AG09319 (cell line): ENCODE data around the gene CGREF1.
A peak's percentile ranks its signal among the peaks of the same experiment; 100 is the strongest.
"Not testable (repeated sequence)": the region's sequence is repeated elsewhere in the genome, so short reads cannot be mapped to it uniquely, and the experiment has no call there.

Experiments
- DNase-seq: peaks from one replicate; pipeline ENCODE4 v3.0.0-alpha.2; 2010; ENCODE audit warnings: low read depth; ENCODE audit errors: extremely low read depth
- TF ChIP-seq, protein P1 (sequence below): IDR thresholded peaks from 2 replicates; pipeline ENCODE4 v1.5.1; 2011; ENCODE audit warnings: low read depth, mild to moderate bottlenecking, inconsistent platforms, low read length, moderate library complexity

The CGREF1 gene

GRCh38 chr2:27079233-27080139 lies 39.4 kb downstream of the CGREF1 start:
- no peak for DNase-seq
- TF ChIP-seq, protein P1, sequence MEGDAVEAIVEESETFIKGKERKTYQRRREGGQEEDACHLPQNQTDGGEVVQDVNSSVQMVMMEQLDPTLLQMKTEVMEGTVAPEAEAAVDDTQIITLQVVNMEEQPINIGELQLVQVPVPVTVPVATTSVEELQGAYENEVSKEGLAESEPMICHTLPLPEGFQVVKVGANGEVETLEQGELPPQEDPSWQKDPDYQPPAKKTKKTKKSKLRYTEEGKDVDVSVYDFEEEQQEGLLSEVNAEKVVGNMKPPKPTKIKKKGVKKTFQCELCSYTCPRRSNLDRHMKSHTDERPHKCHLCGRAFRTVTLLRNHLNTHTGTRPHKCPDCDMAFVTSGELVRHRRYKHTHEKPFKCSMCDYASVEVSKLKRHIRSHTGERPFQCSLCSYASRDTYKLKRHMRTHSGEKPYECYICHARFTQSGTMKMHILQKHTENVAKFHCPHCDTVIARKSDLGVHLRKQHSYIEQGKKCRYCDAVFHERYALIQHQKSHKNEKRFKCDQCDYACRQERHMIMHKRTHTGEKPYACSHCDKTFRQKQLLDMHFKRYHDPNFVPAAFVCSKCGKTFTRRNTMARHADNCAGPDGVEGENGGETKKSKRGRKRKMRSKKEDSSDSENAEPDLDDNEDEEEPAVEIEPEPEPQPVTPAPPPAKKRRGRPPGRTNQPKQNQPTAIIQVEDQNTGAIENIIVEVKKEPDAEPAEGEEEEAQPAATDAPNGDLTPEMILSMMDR = no peak

DNA sequence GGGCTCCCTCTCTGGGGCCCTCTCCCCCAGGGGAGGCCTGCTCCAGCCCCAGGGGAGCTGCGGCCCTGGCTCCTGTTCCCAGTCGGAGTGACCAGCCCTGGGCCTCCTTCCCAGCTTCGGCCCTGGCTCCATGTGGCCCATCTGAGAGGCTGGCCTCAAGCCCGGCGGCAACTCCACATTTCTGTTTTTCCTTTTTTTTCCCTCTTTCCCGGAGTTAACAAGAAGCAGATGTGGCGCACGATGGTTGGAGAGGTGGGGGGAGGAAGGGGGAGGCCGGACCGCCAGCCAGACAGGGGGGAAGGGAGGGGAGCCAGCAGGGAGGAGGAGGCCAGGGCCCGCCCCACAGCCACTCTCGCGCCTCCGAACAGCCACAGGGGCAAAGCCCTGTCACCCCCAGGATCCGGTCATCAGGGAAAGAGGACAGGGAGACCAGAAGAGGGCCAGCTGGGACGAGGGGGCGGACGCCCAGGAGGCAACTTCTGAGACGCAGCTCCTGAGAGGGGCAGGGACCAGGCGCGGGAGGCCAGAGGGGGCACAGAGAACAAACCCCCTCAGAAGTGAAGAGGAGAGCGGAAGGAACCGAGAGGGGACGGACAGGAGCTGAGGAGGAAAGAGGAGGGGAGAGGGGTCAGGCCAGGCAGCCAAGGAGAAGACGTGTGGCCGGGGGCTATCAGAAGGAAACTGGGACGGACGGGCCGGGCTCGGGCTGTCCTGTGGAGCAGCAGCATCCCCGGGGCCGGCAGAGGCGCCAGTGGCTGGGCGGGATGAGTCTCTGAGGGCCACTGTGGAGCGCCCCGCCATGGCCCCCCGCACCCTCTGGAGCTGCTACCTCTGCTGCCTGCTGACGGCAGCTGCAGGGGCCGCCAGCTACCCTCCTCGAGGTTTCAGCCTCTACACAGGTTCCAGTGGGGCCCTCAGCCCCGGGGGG lies 40.4 kb downstream of the CGREF1 start, which contains the start of gene EMILIN1:
EMILIN1 (plus strand) TSS at position 349 of the 928 bp plus-strand sequence; CDS start at position 800, 451 bp downstream.
- DNase-seq = peak; percentile 93
- TF ChIP-seq, protein P1 = peak; percentile 2; the same call in 1 of the 2 replicates

GRCh38 chr2:27077231-27077630 lies 41.7 kb downstream of the CGREF1 start:
- TF ChIP-seq, protein P1 = no peak
- DNase-seq = no peak

- TF ChIP-seq, protein P1 = no peak
- DNase-seq = no peak
These were observed 42.6 kb downstream of the CGREF1 start for GRCh38 chr2:27076323-27076722.

DNA sequence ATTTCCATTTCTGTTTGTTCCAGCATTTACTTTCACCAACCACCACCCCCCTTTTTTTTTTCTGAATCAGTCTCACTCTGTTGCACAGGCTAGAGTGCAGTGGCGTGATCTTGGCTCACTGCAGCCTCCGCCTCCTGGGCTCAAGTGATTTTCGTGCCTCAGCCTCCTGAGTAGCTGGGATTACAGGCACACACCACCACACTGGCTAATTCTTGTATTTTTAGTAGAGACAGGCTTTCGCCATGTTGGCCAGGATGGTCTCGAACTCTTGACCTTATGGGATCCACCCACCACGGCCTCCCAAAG lies 43.4 kb downstream of the CGREF1 start:
- DNase-seq = not testable (repeated sequence)

- DNase-seq = no peak
- TF ChIP-seq, protein P1 = no peak
These were observed 44.0 kb downstream of the CGREF1 start for GRCh38 chr2:27074738-27075565.

DNA sequence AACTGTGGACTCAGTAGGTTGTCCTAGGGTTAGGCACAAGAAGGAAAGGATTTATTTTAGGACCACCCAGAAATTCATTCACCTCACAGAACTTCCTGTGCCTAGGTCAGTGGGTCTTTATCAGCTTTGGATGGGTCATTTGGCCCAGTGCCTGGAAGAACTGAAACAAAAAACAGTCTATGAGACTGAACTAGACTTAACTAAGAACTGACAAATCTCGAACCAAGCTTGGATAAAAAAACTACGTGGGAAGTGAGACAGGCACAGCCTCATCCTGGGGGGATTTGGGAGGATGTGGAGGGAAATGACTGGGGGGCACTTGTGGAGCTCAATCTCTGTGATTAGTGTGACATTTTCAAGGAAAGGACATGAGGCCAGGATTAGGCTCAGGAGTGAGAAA lies 45.1 kb downstream of the CGREF1 start:
- TF ChIP-seq, protein P1 = no peak
- DNase-seq = no peak
